CD4-positive, alpha-beta memory T cell (primary cell): ENCODE results near the gene C17orf75. TPM values are rescaled to one million over a fixed set of nuclear protein-coding genes. Genes with fewer than 3 reads are reported as not detected.

Source experiments
- CTCF ChIA-PET: fragments of 350-600 bp; sonication (Branson Sonifier 250); formaldehyde crosslinking; loops from one replicate; lab custom pipeline; 2021; ENCODE audit warnings: inconsistent platforms; ENCODE audit not compliant: partially characterized antibody; lab: Charles Lee
- POLR2A ChIA-PET: fragments of 350-600 bp; sonication (Branson Sonifier 250); formaldehyde crosslinking; loops from one replicate; lab custom pipeline; 2021; ENCODE audit not compliant: partially characterized antibody; lab: Charles Lee
- DNase-seq, 5 donors: peaks; one replicate each; pipeline versions ENCODE4 v3.0.0 to v3.0.0-alpha.2; 2020 to 2022; ENCODE audit warnings: mixed read lengths in 1 of 5
- H3K27ac ChIP-seq: one replicate; pipeline ENCODE4 v1.7.0; 2013; ENCODE audit warnings: low read depth, low read length
- H3K27me3 ChIP-seq: 2 replicates; pipeline ENCODE4 v1.7.0; 2013; ENCODE audit warnings: mild to moderate bottlenecking, low read length, moderate library complexity; ENCODE audit not compliant: insufficient read depth
- H3K36me3 ChIP-seq: 2 replicates; pipeline ENCODE4 v1.7.0; 2013; ENCODE audit warnings: mild to moderate bottlenecking, low read length, moderate library complexity; ENCODE audit not compliant: insufficient read depth
- H3K4me1 ChIP-seq: 2 replicates; pipeline ENCODE4 v1.7.0; 2013; ENCODE audit warnings: mild to moderate bottlenecking, low read length, moderate library complexity; ENCODE audit not compliant: insufficient read depth
- H3K4me3 ChIP-seq, 2 donors: one replicate each; pipeline ENCODE4 v1.7.0; 2013; ENCODE audit warnings: low read length in 2 of 2, mild to moderate bottlenecking in 1 of 2
- H3K9me3 ChIP-seq, 2 donors: one replicate each; pipeline ENCODE4 v1.7.0; 2013; ENCODE audit warnings: low read length in 2 of 2, control low read depth in 1 of 2; ENCODE audit not compliant: control insufficient read depth in 1 of 2
- H3K27ac Mint-ChIP-seq, 7 donors: one replicate each; pipeline ENCODE4 v1.8.0; 2020 to 2021; ENCODE audit warnings: mixed read lengths in 7 of 7, mild to moderate bottlenecking in 6 of 7, inconsistent platforms in 3 of 7, moderate library complexity in 3 of 7
- H3K27me3 Mint-ChIP-seq, 2 donors: one replicate each; pipeline ENCODE4 v1.8.0; 2020 to 2021; ENCODE audit warnings: mixed read lengths in 2 of 2
- H3K36me3 Mint-ChIP-seq, 2 donors: one replicate each; pipeline ENCODE4 v1.8.0; 2020 to 2021; ENCODE audit warnings: mixed read lengths in 2 of 2, inconsistent platforms in 1 of 2, mild to moderate bottlenecking in 1 of 2
- H3K4me1 Mint-ChIP-seq, 4 donors: one replicate each; pipeline ENCODE4 v1.8.0; 2020 to 2021; ENCODE audit warnings: mixed read lengths in 4 of 4, mild to moderate bottlenecking in 1 of 4
- H3K4me3 Mint-ChIP-seq, 8 donors: one replicate each; pipeline ENCODE4 v1.8.0; 2020 to 2021; ENCODE audit warnings: mixed read lengths in 8 of 8, mild to moderate bottlenecking in 7 of 8, moderate library complexity in 6 of 8, inconsistent platforms in 3 of 8
- H3K9me3 Mint-ChIP-seq, 8 donors: one replicate each; pipeline ENCODE4 v1.8.0; 2020 to 2021; ENCODE audit warnings: mixed read lengths in 8 of 8, mild to moderate bottlenecking in 5 of 8, inconsistent platforms in 3 of 8, moderate library complexity in 1 of 8
- intact Hi-C: fragments of 100-400 bp; cut with micrococcal nuclease; formaldehyde crosslinking; loops from one replicate; pipeline ENCODE4 v1.15.1; 2023
- polyA plus RNA-seq, 2 donors: library from polyadenylated mRNA; unstranded; fragments of 300-500 nt; fragmentation: Illumina TruSeq; gene quantifications; one replicate each; pipeline ENCODE4 v1.2.3, GENCODE V29; 2021
- total RNA-seq, 2 experiments: library from RNA; stranded (reverse); gene quantifications; one replicate each; pipeline ENCODE4 v1.2.3, GENCODE V29; 2021

Gene C17orf75
- total and polyA plus RNA-seq, 4 experiments from 2014 or later, result 7.9 to 22.5 (median 15.4) TPM

GRCh38 chr17:32383926-32384434, 42.0 kb upstream of the C17orf75 start:
- no peak overlapping the region for H3K4me3 Mint-ChIP-seq
- DNase-seq, result no peak
- Histone ChIP-seq H3K4me3 (no peak overlapping the region), H3K4me1 (no peaks in the 10 kb centered on the region), H3K9me3 (no peaks in the 10 kb centered on the region), H3K27ac (no peak overlapping the region), H3K27me3 (no peaks in the 10 kb centered on the region), H3K36me3 (peaks cover 20% of the 10 kb centered on the region)
- peak overlapping the region in 1 of 7 donors; percentile 1 for H3K27ac Mint-ChIP-seq
- intact Hi-C loops, result no loop called here
- POLR2A ChIA-PET, result interaction anchor here (1.4 kb wide), 1 partner anchor 15 kb away, joined by 7 read pairs; no protein-coding TSS in a partner anchor
- peaks cover 0 to 6% (median 4%) of the 10 kb centered on the region in 4 donors for H3K4me1 Mint-ChIP-seq
- H3K27me3 Mint-ChIP-seq, result no peaks in the 10 kb centered on the region
- H3K36me3 Mint-ChIP-seq, result peaks cover 21 to 48% of the 10 kb centered on the region in 2 donors
- CTCF ChIA-PET, result no interaction called here
- no peaks in the 10 kb centered on the region for H3K9me3 Mint-ChIP-seq

DNA sequence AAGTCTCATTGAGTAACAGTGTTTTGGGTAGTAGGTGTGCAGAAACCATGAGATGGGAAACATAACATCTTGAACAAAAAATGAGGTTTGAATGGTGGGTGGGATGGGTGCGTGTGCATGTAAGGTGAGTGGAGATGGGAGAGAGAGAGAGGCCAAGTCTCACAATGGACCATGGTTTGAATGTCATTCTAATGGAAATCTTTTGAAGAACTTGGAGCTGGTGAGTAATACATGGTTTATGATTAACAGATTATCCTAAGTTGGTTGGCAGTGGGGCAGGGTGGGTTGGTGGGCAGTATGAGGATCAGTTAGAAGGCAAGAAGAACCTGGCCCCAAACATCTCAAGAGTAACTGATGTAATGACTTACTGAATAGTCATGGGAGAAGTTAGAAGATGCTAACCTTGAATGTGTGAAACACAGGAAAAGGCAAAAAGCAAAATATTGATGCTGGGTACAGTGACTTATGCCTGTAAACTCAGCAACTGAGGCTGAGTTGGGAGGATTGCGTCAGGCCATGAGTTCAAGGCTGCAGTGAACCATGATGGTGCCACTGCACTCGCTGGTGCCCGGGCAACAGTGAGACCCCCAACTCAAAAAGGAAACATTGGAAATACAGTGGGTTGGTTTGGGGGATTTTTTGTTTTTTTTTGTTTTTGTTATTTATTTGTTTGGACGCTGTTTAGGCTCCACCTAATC, 40.7 kb upstream of the C17orf75 start:
- Mint-ChIP-seq H3K4me3 (no peak overlapping the region), H3K27ac (peak overlapping the region in 1 of 7 donors; percentile 62), H3K36me3 (peaks cover 27 to 53% of the 10 kb centered on the region in 2 donors), H3K9me3 (no peaks in the 10 kb centered on the region), H3K27me3 (no peaks in the 10 kb centered on the region), H3K4me1 (peaks cover 0 to 7% (median 5%) of the 10 kb centered on the region in 4 donors)
- CTCF ChIA-PET, result no interaction called here
- Histone ChIP-seq H3K9me3 (no peaks in the 10 kb centered on the region), H3K36me3 (peaks cover 33% of the 10 kb centered on the region), H3K27ac (no peak overlapping the region), H3K4me1 (no peaks in the 10 kb centered on the region), H3K27me3 (no peaks in the 10 kb centered on the region), H3K4me3 (no peak overlapping the region)
- POLR2A ChIA-PET, result no interaction called here
- DNase-seq, result no peak
- intact Hi-C loops, result no loop called here

GRCh38 chr17:32370426-32370825, 28.5 kb upstream of the C17orf75 start:
- H3K4me3 Mint-ChIP-seq, result no peak overlapping the region
- no peak overlapping the region for H3K4me3 ChIP-seq
- H3K9me3 ChIP-seq, result no peaks in the 10 kb centered on the region
- H3K27me3 Mint-ChIP-seq, result no peaks in the 10 kb centered on the region
- no peaks in the 10 kb centered on the region for H3K27me3 ChIP-seq
- H3K36me3 ChIP-seq, result peaks cover 80% of the 10 kb centered on the region
- ChIA-PET CTCF (interaction anchor here (1.0 to 1.5 kb wide), 2 partner anchors 73 to 91 kb away, joined by 3 read pairs; no protein-coding TSS in a partner anchor), POLR2A (no interaction called here)
- DNase-seq, result no peak
- H3K9me3 Mint-ChIP-seq, result no peaks in the 10 kb centered on the region
- intact Hi-C loops, result no loop called here
- H3K36me3 Mint-ChIP-seq, result peaks cover 44 to 86% of the 10 kb centered on the region in 2 donors
- H3K4me1 Mint-ChIP-seq, result peaks cover 13 to 21% (median 15%) of the 10 kb centered on the region in 4 donors
- H3K27ac Mint-ChIP-seq, result no peak overlapping the region
- H3K27ac ChIP-seq, result no peak overlapping the region
- peaks cover 5% of the 10 kb centered on the region for H3K4me1 ChIP-seq

DNA sequence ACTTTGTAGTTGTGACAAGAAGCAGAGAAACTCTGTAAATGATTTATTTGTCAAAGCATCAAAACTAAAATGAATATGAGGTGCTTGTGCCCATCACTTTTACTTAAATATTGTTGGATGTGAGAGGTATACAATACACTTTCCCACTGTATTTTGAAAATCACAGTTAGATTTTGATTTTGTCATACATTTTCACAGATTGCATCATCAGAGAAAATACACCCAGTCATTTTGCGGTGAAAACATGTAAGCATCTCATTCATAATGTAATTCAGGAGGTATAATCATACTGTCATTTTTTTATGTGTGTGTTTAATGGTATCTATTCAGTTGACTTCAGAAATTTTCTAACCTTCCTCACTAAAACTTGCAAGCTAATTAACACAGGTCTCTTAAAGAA, 19.3 kb upstream of the C17orf75 start:
- H3K27me3 ChIP-seq, result no peaks in the 10 kb centered on the region
- peaks cover 29% of the 10 kb centered on the region for H3K4me1 ChIP-seq
- H3K27ac Mint-ChIP-seq, result peak overlapping the region in 1 of 7 donors; percentile 18
- peaks cover 75% of the 10 kb centered on the region for H3K36me3 ChIP-seq
- ChIA-PET POLR2A (interaction anchor here (1.8 kb wide), 1 partner anchor 10 kb away, joined by 7 read pairs; the partner anchor contains the start of gene ZNF207), CTCF (no interaction called here)
- H3K9me3 ChIP-seq, result no peaks in the 10 kb centered on the region
- intact Hi-C loops, result no loop called here
- H3K4me1 Mint-ChIP-seq, result peaks cover 23 to 34% (median 28%) of the 10 kb centered on the region in 4 donors
- no peak overlapping the region for H3K4me3 Mint-ChIP-seq
- H3K36me3 Mint-ChIP-seq, result peaks cover 53 to 78% of the 10 kb centered on the region in 2 donors
- no peaks in the 10 kb centered on the region for H3K27me3 Mint-ChIP-seq
- H3K27ac ChIP-seq, result no peak overlapping the region
- H3K9me3 Mint-ChIP-seq, result no peaks in the 10 kb centered on the region
- no peak for DNase-seq
- H3K4me3 ChIP-seq, result no peak overlapping the region

DNA sequence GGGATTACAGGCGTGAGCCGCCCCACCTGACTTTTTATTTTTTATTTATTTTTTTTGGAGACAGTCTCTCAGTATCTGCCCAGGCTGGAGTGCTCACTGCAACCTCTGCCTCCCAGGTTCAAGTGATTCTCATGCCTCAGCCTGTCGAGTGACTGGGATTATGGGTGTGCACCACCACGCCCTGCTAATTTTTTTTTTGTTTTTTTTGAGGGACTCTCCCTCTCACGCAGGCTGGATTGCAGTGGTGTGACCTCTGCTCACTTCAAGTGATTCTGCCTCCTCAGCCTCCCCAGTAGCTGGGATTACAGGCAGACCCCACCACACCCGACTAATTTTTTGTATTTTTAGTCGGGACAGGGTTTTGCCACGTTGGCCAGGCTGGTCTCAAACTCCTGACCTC, 15.6 kb upstream of the C17orf75 start:
- Mint-ChIP-seq H3K27ac (peak overlapping the region in 2 of 7 donors; percentile 2 to 50), H3K4me1 (peaks cover 37 to 68% (median 48%) of the 10 kb centered on the region in 4 donors), H3K27me3 (no peaks in the 10 kb centered on the region), H3K4me3 (no peak overlapping the region), H3K9me3 (no peaks in the 10 kb centered on the region), H3K36me3 (peaks cover 54 to 79% of the 10 kb centered on the region in 2 donors)
- Histone ChIP-seq H3K36me3 (peaks cover 63% of the 10 kb centered on the region), H3K27me3 (no peaks in the 10 kb centered on the region), H3K4me3 (no peak overlapping the region), H3K27ac (no peak overlapping the region), H3K4me1 (peaks cover 59% of the 10 kb centered on the region), H3K9me3 (no peaks in the 10 kb centered on the region)
- intact Hi-C loops, result loop anchor here (10.0 kb wide), 1 partner anchor 517 kb away; the partner anchor contains the start of gene MYO1D
- CTCF ChIA-PET, result no interaction called here
- no peak for DNase-seq
- POLR2A ChIA-PET, result no interaction called here

DNA sequence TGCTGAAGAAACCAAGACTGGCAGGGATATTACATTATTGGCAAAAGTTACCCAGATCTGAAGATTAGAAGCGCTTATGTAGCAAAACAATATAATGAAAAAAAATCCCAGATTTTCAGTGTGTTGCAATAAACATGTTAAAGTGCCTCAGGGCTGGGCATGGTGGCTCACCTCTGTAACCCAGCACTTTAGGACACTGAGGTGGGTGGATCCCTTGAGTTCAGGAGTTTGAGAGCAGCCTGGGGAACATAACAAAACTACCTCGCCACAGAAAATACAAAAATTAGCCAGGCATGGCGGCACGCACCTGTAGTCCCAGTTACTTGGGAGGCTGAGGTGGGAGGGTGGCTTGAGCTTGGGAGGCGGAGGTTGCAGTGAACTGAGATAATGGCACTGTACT, 14.8 kb upstream of the C17orf75 start:
- H3K4me3 Mint-ChIP-seq, result peak overlapping the region; percentile 8 to 62 (median 36)
- DNase-seq, result no peak
- H3K9me3 Mint-ChIP-seq, result no peaks in the 10 kb centered on the region
- no peaks in the 10 kb centered on the region for H3K27me3 ChIP-seq
- H3K4me1 ChIP-seq, result peaks cover 67% of the 10 kb centered on the region
- H3K27ac Mint-ChIP-seq, result peak overlapping the region in 5 of 7 donors; percentile 2 to 60 (median 37)
- H3K4me3 ChIP-seq, result no peak overlapping the region
- H3K9me3 ChIP-seq, result no peaks in the 10 kb centered on the region
- CTCF ChIA-PET, result interaction anchor here (1.6 kb wide), 1 partner anchor 87 kb away, joined by 3 read pairs; the partner anchor contains the start of gene PSMD11
- no peak overlapping the region for H3K27ac ChIP-seq
- H3K4me1 Mint-ChIP-seq, result peaks cover 35 to 68% (median 48%) of the 10 kb centered on the region in 4 donors
- H3K36me3 ChIP-seq, result peaks cover 54% of the 10 kb centered on the region
- peaks cover 48 to 78% of the 10 kb centered on the region in 2 donors for H3K36me3 Mint-ChIP-seq
- intact Hi-C loops, result loop anchor here (10.0 kb wide), 1 partner anchor 518 kb away; the partner anchor contains the start of gene MYO1D
- no peaks in the 10 kb centered on the region for H3K27me3 Mint-ChIP-seq
- POLR2A ChIA-PET, result no interaction called here

GRCh38 chr17:32356378-32356743, 14.4 kb upstream of the C17orf75 start:
- POLR2A ChIA-PET, result interaction anchor here (0.6 kb wide), 1 partner anchor 155 kb away, joined by 4 read pairs; no protein-coding TSS in a partner anchor
- intact Hi-C loops, result loop anchor here (10.0 kb wide), 1 partner anchor 518 kb away; the partner anchor contains the start of gene MYO1D
- Mint-ChIP-seq H3K27ac (peak overlapping the region in 4 of 7 donors; percentile 2 to 55 (median 20)), H3K9me3 (no peaks in the 10 kb centered on the region), H3K4me1 (peaks cover 38 to 72% (median 49%) of the 10 kb centered on the region in 4 donors), H3K27me3 (no peaks in the 10 kb centered on the region), H3K36me3 (peaks cover 48 to 80% of the 10 kb centered on the region in 2 donors), H3K4me3 (peak overlapping the region in 7 of 8 donors; percentile 8 to 75 (median 48))
- peaks cover 50% of the 10 kb centered on the region for H3K36me3 ChIP-seq
- H3K27ac ChIP-seq, result no peak overlapping the region
- no peaks in the 10 kb centered on the region for H3K27me3 ChIP-seq
- no peak overlapping the region for H3K4me3 ChIP-seq
- no peaks in the 10 kb centered on the region for H3K9me3 ChIP-seq
- CTCF ChIA-PET, result interaction anchor here (1.6 kb wide), 1 partner anchor 88 kb away, joined by 3 read pairs; the partner anchor contains the start of gene PSMD11
- DNase-seq, result no peak
- peaks cover 71% of the 10 kb centered on the region for H3K4me1 ChIP-seq
